ENCODE data around the gene VOPP1.

The VOPP1 gene

GRCh38 chr7:55491346-55491745 is 81.0 kb downstream of the VOPP1 start:
- Histone ChIP-seq H3K36me3 (ENCODE audit: insufficient read depth) (peaks cover 8% of the 10 kb centered on the region; the same call in 1 of the 2 replicates), H4K20me1 (ENCODE audit: insufficient read depth) (no peaks in the 10 kb centered on the region; the same call in 1 of the 2 replicates), H3K27ac (no peak overlapping the region), H3K4me1 (ENCODE audit: low read depth, poor library complexity, severe bottlenecking) (peaks cover 59% of the 10 kb centered on the region), H2AFZ (ENCODE audit: low read depth) (no peak overlapping the region), H3K79me2 (ENCODE audit: insufficient read depth, low read depth) (peaks cover 4% of the 10 kb centered on the region; the same call in 1 of the 2 replicates), H3K4me3 (IDR thresholded peaks at IDR 0.05; ENCODE audit: insufficient read depth, low read depth, low read length) (no peak overlapping the region), H3K9ac (no peak overlapping the region), H3K4me2 (no peak overlapping the region; the same call in 1 of the 2 replicates), H3K27me3 (ENCODE audit: insufficient read depth, low read depth) (no peaks in the 10 kb centered on the region)
- TF ChIP-seq, protein P1, sequence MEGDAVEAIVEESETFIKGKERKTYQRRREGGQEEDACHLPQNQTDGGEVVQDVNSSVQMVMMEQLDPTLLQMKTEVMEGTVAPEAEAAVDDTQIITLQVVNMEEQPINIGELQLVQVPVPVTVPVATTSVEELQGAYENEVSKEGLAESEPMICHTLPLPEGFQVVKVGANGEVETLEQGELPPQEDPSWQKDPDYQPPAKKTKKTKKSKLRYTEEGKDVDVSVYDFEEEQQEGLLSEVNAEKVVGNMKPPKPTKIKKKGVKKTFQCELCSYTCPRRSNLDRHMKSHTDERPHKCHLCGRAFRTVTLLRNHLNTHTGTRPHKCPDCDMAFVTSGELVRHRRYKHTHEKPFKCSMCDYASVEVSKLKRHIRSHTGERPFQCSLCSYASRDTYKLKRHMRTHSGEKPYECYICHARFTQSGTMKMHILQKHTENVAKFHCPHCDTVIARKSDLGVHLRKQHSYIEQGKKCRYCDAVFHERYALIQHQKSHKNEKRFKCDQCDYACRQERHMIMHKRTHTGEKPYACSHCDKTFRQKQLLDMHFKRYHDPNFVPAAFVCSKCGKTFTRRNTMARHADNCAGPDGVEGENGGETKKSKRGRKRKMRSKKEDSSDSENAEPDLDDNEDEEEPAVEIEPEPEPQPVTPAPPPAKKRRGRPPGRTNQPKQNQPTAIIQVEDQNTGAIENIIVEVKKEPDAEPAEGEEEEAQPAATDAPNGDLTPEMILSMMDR (conservative IDR thresholded peaks at IDR 0.05; ENCODE audit: low read depth, low read length) = no peak

- peaks cover 8% of the 10 kb centered on the region; the same call in 1 of the 2 replicates for H3K36me3 ChIP-seq (ENCODE audit: insufficient read depth)
Observed at GRCh38 chr7:55490099-55490498, 82.2 kb downstream of the VOPP1 start.

GRCh38 chr7:55489552-55489951 is 82.8 kb downstream of the VOPP1 start:
- Histone ChIP-seq H3K27me3 (ENCODE audit: insufficient read depth, low read depth) (no peaks in the 10 kb centered on the region), H4K20me1 (ENCODE audit: insufficient read depth) (no peaks in the 10 kb centered on the region), H3K4me1 (ENCODE audit: low read depth, poor library complexity, severe bottlenecking) (peaks cover 75% of the 10 kb centered on the region), H2AFZ (ENCODE audit: low read depth) (no peak overlapping the region), H3K79me2 (ENCODE audit: insufficient read depth, low read depth) (peaks cover 18% of the 10 kb centered on the region; the same call in 1 of the 2 replicates), H3K9ac (no peak overlapping the region), H3K4me2 (0 out of 2 replicates have a peak overlapping the region, but pooled peaks have one; percentile 38), H3K27ac (peak overlapping the region; percentile 57; the same call in 1 of the 2 replicates), H3K36me3 (ENCODE audit: insufficient read depth) (peaks cover 8% of the 10 kb centered on the region; the same call in 1 of the 2 replicates), H3K4me3 (IDR thresholded peaks at IDR 0.05; ENCODE audit: insufficient read depth, low read depth, low read length) (no peak overlapping the region)
- TF ChIP-seq, protein P1 (conservative IDR thresholded peaks at IDR 0.05; ENCODE audit: low read depth, low read length) = no peak

More at GRCh38 chr7:55490099-55490498, 82.2 kb downstream of the VOPP1 start:
- H3K9ac ChIP-seq = no peak overlapping the region
- TF ChIP-seq, protein P1 (conservative IDR thresholded peaks at IDR 0.05; ENCODE audit: low read depth, low read length) = no peak
- peaks cover 16% of the 10 kb centered on the region; the same call in 1 of the 2 replicates for H3K79me2 ChIP-seq (ENCODE audit: insufficient read depth, low read depth)
- H2AFZ ChIP-seq (ENCODE audit: low read depth) = no peak overlapping the region
- H4K20me1 ChIP-seq (ENCODE audit: insufficient read depth) = no peaks in the 10 kb centered on the region
- peaks cover 69% of the 10 kb centered on the region for H3K4me1 ChIP-seq (ENCODE audit: low read depth, poor library complexity, severe bottlenecking)
- no peaks in the 10 kb centered on the region for H3K27me3 ChIP-seq (ENCODE audit: insufficient read depth, low read depth)
- H3K27ac ChIP-seq = no peak overlapping the region
- no peak overlapping the region for H3K4me3 ChIP-seq (IDR thresholded peaks at IDR 0.05; ENCODE audit: insufficient read depth, low read depth, low read length)
- H3K4me2 ChIP-seq = 0 out of 2 replicates have a peak overlapping the region, but pooled peaks have one; percentile 38

DNA sequence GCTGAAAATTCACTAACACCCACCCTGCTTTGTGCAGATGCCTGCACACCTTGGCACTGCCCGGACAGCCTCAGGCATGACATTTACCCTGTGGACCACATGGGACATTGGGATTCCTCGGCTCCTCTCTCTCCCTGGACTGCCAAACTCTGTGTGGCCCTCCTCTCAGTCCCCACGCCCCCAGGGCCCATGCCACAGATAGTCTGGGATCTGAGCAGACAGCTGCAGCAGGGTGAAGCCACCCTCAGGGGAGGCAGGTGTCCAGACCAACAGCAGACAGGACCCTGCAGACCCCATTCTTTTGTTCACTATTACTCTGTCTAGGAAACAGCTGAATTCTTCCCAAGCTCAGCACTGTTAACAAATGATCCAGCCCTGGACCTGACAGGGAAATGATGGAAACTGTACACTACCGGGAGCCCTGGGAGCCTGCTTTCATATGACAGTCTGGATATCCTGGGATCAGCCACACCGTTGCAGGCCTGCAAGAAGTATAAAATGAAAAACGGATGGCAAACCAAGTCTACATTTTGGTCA is 83.4 kb downstream of the VOPP1 start:
- Histone ChIP-seq H3K79me2 (ENCODE audit: insufficient read depth, low read depth) (peaks cover 21% of the 10 kb centered on the region; the same call in 1 of the 2 replicates), H3K27me3 (ENCODE audit: insufficient read depth, low read depth) (no peaks in the 10 kb centered on the region), H3K36me3 (ENCODE audit: insufficient read depth) (peaks cover 8% of the 10 kb centered on the region; the same call in 1 of the 2 replicates), H3K9ac (no peak overlapping the region; the same call in 1 of the 2 replicates), H3K4me1 (ENCODE audit: low read depth, poor library complexity, severe bottlenecking) (peaks cover 82% of the 10 kb centered on the region), H4K20me1 (ENCODE audit: insufficient read depth) (no peaks in the 10 kb centered on the region), H2AFZ (ENCODE audit: low read depth) (no peak overlapping the region), H3K4me2 (peak overlapping the region; percentile 38; the same call in 1 of the 2 replicates), H3K4me3 (IDR thresholded peaks at IDR 0.05; ENCODE audit: insufficient read depth, low read depth, low read length) (no peak overlapping the region), H3K27ac (peak overlapping the region; percentile 57)
- TF ChIP-seq, protein P1 (conservative IDR thresholded peaks at IDR 0.05; ENCODE audit: low read depth, low read length) = no peak
